HG03575 (cell line): Measurements from ENCODE around the gene COL18A1.

Experiments
- ATAC-seq: cut with Tn5 transposase; IDR thresholded peaks from one replicate; pipeline ENCODE4 v1.9.1; 2021; ENCODE audit not compliant: unreplicated experiment, insufficient number of reproducible peaks, low FRiP score; ENCODE audit errors: extremely low read depth

The COL18A1 gene

DNA sequence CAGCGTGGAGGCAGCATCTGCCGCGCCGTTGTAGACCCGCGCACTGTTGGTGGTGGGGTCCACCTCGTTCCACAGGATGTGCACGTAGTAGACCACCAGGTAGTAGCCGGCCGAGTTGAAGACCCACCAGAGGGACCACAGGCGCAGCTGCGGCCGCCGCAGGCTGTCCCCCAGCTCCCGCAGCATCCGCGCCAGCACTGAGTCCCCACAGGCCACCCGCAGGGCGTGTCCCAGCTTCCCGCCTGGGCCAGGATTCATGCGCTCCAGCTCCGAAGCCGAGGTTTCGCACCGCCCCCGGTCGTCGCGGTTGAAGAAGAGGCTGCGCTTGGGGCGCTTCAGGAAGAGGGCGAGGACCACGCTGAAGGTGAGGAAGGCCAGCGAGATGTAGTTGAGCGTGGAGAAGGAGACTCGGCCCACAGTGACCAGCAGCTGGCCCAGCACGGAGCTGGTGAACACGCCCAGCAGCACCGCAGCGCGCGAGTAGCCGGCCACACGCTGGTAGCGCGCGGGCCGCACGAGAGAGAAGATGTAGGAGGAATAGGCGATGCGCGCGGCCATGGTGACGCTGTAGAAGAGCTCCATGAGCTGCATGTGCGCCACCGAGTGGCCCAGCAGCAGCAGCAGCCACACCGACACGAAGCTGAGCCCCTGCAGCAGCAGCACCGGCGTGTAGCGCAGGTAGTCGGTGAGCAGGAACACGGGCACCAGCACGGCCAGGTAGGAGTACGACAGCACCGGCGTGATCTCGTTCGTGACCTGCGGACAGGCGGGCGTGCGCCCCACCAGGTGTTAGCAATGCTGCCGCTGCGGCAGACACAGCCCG lies 126.6 kb downstream of the COL18A1 start:
- ATAC-seq, result no peak

DNA sequence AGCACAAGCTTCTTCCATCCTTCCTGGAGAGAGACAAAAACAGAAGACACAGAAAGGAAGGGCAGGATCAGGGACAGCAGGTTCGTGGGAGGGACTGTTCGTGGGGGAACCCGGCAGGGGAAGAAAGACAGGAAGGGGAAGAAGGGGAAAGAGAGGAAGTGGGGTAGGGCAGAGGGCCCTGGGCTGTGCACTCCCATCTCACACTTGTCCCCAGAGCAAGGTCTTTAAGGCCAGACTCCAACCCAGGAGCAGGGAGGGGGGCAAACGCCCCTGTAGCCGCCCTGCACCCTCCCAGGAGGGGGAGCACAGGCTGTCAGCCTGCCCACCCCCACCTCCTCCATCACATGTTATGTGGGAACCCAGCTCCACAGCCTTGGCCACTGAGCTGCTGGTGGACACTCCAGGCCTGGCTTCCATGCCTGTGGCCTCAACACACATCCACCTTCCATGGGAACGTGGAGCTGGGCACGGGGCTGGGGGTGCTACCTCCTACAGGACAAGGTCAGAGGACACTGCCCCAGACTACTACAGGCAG lies 127.9 kb downstream of the COL18A1 start:
- ATAC-seq, result no peak

DNA sequence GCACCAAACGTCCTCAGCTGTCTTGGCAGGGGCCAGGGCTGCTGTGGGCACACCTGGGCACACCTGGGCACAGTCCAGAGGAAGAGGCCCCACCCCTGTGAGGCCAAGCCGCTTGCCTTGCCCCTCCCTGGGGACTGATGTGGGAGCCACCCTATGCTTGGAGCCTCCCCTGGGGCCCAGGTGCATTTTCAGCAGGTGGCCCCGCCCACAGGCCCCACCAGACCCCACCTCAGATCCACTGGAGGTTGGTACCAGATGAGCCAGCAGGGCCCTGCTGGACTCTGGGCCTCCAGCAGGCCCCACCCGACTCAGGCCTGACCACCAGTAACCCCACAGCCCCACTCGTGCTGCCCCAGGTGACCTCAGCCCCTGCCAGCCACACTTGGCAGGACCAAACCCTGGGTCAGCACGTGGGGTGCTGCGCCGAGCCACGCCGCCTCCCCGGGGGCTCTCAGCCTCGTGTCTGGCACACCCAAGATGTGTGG lies 128.4 kb downstream of the COL18A1 start:
- ATAC-seq, result no peak

DNA sequence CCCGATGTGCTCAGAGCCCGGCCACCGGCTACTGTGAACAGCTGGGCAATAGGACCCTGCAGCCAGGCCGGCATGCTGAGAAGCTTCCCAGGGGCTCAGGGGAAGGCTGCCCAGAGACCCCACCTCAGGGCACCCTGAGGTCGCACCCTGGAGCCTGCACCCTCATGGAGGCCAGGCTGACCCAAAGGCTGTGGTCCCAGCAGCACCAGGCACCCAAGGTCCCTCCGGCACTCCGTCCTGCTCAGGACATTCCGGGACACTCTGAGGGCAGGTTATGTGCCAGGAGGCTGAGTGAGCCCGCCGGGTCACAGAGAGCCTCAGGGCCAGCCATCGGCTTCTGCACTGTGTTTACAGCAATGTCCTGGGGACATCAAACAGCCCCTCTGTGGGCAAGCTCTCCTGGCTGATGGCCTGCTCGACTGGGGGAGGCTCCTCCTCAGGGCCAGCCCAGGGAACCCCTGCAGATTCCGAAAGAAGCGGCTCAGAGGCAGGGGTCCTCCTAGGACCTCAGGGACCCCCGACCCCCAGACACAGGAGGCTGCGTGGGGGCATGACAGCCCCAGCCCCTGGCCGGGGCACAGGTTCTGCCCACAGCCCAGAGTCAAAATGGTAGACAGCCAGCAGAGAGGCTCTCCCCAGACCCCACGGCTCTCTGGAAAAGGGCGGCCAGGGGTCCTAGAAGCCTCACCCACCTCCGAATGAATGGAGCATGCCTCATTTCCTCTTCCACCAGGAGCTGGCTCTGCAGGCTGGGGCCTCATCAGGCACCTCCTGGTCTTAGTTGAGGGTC lies 129.1 kb downstream of the COL18A1 start:
- ATAC-seq, result no peak

DNA sequence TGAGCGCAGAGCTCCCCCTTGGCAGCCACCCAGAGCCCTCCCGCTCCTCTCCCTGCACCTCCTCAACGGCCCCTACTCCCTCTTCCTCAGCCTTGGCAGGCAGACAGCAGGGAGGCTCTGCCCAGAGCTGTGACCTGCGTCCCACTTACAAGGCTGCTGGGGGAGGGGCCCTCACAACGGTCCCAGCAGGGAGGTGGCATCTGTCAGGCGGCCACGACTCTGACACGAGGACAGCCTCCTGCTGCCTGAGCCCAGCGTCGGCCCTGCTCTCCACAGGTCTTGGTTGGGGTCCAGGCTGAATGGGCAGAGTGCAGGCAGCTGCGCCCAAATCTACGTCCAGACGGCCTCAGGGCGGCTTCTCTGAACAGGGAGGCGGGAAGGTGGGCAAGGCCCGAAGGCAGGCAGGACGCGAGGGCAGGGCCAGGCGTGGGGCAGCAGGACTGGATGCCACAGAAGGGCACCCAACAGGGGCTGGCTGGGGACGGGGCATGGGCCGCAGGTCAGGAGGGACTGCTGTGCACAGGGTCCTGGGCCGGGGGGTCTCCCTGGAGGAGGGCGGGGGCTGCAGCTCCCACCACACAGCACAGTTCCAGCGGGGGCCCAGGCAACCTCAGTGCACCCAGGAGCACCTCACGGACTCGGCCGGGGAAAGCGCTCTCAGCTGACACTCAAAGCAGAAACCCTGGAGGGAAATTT lies 129.8 kb downstream of the COL18A1 start:
- ATAC-seq, result no peak

DNA sequence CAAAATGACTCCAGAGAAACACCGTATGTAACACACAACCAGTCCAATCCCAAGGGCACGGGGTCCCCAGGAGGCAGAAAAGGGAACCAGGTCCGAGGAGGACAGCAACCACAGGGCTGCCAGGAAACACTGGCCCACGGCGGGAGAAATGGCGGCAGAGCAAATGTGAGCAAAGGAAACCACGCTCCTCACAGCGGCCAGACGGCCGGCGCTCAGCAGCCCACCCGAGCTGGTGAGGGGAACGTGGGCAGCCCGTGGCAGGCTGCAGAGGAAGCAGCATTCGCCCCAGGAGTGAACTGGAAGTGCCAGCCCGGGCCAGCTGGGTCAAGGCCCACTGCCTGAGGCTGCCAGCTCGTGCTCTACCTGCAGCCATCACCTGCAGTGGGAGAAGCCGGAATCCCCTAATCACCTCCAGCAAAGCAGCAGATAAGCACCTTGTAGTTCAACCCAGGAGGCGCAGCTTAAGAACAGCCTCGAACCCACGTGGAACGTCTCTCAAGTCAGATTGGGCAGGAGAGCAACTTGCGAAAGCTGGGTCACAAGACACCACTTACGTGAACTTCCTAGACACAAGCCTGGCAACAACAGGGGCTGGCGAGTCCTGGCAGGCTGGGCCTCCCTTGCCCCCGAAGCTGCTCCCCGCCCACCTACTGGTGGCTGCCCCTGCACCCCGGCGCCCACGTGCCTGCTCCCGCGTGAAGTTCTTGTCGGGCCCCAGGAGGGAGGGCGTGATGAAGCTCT lies 130.5 kb downstream of the COL18A1 start:
- no peak for ATAC-seq

DNA sequence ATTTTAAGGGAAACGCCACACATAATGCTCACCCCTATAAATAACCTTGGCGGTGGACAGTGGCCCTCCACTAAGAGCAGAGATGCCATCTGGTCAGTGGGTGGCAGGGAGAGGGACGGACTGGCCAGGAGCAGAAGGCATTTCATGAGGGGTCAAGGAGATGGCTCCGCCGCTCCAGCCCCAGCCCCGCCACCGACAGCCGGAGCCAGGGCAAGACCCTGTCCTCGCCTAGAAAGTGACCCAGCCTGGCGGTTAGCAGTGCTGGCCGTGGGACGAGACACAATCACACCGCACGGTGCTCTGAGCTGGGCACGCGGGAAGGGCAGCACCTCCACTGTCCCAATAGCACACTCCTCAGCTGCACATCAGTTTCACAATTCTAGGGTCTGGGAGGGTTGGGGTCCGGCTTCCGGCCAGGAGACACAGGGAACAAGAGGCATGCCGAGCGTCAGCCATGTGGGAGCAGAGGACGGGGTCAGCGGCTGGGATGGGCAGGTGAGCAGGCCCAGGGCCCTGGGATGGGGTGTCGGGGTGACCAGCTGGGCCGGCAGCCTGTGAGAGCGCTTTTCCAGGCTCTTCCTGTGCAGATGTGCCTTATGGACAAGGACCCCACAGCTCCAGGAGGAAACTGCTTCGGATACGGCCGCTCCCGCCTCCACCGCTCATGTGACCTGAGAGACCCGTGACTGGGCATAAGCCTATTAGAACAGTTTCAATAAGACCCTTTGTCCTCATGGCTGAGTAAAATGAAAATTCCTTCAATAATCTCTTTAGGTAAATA lies 131.5 kb downstream of the COL18A1 start:
- no peak for ATAC-seq

DNA sequence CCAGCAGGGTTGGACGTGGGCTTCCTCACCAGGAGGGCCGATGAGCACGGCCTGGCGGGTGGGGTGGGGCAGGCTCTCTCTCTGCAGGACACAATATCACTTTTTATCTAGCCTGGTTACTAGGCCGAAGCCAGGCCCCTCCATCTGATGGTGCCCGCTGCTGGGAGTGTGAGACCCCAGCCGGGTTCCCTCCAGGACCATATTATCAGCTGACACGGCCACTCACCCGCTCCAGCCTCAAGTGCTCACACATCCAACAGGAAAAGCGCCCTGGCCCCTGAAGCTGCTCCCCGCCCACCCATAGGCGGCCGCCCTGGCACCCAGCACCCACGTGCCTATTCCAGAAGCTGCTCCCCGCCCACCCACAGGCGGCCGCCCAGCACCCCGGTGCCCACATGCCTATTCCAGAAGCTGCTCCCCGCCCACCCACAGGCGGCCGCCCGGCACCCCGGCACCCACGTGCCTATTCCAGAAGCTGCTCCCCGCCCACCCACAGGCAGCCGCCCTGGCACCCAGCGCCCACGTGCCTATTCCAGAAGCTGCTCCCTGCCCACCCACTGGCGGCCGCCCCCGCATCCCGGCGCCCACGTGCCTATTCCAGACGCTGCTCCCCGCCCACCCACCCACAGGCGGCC lies 132.3 kb downstream of the COL18A1 start:
- ATAC-seq, result no peak

DNA sequence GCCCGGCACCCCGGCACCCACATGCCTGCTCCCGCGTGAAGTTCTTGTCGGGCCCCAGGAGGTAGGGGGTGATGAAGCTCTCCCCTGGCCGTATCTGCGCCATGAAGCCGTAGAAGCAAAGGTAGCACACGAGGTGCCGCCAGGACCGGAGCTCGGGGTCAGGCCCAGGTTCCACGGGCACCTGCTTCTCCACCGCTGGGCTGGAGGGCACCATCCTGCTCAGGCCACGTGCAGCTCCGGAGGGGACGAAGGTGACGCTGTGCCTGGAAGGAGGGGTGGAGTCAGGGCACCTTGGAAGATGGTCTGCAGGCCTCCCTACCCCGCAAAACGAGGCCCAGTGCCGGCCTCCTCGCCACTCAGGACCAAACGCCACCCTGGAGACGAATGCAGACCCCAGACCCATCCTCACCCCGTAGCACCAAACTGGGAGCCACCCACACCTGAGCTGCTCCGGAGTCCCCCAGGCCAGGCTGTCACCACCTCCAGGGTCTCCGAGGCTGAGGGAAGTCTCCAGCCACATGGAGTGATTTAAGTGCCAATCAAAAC lies 132.9 kb downstream of the COL18A1 start:
- no peak for ATAC-seq

DNA sequence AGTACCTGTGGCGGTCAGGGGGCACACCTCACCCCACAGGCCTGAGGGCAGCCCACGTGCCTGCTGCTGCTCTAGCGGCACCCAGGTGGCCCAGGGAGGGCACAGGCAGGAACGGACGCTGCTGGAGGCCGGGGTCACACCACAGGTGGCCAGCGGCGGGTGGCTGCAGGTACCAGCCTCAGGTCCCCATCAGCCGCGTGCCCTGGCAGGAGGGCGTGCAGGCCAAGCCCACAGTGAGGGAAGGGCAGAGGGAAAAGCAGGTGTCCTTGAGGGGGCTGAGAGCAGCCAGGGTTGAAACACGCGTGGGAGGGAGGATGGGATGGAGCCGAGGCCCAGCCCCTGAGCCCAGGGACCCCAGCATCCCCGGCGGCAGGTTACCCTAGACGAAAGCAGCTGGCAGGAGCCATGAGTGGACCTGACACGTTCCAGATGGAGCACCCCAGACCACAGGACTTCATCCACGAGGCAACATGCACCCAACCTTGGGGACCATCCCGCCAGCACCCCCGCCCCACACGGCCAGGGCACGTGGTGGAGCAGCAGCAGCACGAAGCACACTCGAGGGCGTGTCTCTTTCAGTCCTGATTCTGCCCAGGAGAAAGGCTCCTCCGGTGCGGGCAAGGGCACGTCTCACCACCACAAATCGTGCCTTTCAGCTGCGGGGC lies 133.5 kb downstream of the COL18A1 start:
- ATAC-seq, result no peak

DNA sequence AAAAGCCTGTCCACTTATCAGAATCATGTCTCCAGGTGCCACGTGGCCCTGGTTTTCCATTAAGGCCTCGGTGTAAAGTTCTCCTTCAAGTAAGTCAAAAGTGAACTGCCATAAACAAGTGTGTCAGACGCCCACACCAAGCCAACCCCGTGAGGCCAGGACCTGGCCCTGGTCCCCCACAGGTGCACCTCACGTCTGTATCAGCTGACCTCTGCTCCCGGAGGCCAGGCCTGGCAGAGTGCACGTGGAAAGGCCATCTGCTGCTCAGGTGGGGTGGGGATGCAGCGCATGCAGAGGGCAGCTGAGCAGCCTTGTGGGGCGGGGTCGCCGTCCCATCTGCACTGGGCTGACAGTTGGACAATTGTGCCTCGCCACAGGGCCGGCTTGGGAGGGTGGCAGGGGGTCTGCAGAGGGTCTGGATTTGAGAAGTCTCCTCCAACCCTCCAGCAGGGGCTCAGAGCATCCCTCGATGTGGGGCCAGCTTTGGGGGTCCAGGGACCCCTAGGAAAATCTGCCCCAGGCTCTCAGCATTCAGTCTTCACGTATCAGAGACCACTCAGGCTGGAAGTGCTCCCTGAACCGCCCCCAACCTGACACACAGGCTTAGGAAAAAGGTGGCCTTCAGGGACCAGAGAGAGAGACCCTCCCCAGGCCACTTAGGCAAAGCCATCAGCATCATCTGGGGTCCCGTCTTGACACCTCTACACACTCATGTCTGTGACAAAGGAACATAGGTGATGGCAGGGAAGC lies 134.3 kb downstream of the COL18A1 start:
- no peak for ATAC-seq

DNA sequence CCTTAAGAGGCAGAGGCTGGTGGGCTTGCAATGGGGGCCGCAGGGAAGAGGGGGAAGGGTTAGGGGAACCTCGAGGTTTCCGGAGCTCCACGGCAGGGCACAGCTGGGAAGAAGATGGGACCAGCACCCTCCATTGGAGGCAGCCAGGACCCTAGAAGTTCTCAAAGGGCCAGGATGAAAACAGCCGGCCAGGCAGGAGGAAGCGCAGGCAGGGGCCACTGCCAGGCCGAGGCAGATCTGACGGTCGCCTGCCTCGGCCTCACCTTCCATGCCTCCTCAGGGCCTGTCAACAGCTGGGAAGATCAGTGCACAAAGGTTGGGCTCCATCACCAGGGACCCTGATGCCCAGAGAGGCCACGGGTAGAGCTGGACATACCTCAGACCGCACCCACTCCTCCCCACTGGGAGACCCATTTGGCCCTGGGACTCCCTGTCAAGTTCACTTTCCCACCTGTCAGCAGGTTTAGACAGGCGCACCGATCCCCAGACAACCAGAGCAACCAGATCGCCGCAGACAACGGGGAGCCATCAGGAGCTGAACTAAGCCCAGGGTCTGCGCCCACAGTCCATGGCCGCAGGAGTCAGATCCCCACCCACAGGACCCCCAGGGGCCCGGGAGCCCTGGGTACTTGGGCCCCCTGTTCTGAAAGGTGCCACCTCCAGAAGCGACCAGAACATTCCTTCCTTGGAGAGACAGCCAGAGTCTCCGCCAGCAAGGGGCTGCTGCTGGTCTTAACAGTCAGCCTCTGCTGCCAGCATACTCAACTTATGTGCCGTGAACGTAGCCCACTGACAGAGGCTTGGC lies 135.0 kb downstream of the COL18A1 start:
- no peak for ATAC-seq

DNA sequence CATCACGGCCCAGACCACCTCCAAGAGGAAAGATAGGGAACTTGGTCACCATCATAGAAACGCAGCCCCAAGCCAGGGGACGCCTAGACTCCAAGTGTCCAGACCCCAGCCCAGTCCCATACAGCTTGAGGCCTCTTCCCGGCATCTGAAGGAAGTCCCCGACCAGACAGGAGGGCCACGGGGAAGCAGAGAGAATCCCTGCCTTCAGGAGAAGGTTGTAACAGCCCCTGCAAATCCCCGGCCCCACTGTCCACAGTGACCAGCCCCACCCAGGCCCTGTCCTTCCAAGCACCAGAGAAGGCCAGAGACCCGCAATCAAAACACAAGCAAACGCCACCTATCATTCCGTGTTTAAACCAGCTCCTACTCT lies 135.6 kb downstream of the COL18A1 start:
- no peak for ATAC-seq

DNA sequence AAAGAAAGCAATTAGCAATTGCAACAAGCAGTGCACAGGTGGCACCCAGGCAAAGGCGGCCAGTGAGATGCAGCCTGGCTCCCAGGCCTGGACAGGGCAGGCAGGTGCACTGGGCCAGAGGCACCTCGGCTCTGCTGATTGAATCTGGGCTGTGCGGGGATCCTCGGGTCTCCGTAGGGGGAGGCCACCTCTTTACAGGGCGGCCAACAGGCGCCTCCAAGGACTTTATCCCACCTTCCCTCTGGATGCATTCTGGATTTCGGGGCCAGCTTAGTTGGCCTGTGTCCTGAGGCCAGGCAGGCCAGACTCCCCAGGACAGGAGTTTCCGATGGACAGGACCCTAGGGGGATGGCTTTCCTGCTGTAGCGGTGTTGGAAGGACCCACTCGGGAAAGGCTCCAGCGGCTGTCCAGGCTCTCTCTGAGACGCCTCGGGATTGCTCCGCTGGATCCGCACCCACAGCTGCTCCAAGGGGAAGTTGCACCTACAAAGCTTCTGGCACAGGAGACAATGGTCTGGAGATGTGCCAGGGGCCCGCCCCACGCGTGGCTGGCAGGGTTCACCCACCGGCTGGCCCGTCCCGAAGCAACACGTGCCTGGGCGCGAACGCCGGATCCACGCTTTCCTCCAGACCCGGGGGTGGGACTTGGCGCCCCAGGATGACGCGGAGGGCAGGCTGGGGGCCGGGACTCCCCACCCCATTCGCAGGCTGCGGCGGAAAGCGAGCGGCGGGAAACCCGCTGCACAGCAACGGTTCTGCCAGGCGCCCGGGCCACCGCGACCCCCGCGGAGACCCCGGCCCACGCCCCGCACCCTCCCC lies 136.5 kb downstream of the COL18A1 start:
- no peak for ATAC-seq

DNA sequence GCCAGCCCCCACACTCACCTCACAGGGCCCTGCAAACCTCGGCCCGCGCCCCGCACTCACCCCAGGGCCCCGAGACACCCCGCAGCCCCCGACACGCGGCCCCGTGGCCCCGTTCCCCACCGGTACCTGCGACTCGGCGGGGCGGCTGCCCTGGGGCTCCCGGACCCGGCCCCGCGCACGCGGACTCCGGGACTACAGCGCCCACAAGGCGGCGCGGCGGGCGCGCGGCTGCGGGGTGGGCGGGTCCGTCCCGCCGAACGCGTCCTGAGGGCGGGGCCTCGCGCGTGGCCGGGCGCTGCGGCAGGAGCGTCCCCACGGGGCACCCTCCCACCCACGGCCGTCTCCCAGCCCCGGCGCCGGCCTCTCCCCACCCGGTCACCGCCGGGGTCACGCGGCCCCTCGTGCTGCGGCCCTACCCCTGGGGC lies 137.3 kb downstream of the COL18A1 start, which contains the start of gene SLC19A1:
SLC19A1 (minus strand) TSS at position 199 of the 425 bp plus-strand sequence. CDS start 4,481 bp downstream, outside the sequence.
- no peak for ATAC-seq
